Gastrocnemius medialis (tissue), 4 donors: ENCODE results near the gene PGK1. TPM values are rescaled to one million over a fixed set of nuclear protein-coding genes. Genes with fewer than 3 reads are reported as not detected.

Experiments
- ATAC-seq, 2 donors: fragments of 150-250 bp; one replicate each; pipeline ENCODE4 v1.9.1; 2016
- DNase-seq, 2 donors: peaks; one replicate each; pipeline ENCODE4 v3.0.0-alpha.2; 2019
- H3K27ac ChIP-seq, 4 donors: fragments of 200-600 bp; sonication (generic); 1 replicate in 1 of 4; 2 replicates in 3 of 4; pipeline ENCODE4 v1.5.1; 2016 to 2018; ENCODE audit warnings: mild to moderate bottlenecking in 2 of 4, moderate library complexity in 1 of 4
- H3K27me3 ChIP-seq, 3 donors: fragments of 200-600 bp; sonication (generic) in 2 of 3; 1 replicate in 1 of 3; 2 replicates in 2 of 3; pipeline versions ENCODE4 v1.5.1 to v1.6.0; 2016 to 2019; ENCODE audit warnings: mild to moderate bottlenecking in 1 of 3, moderate library complexity in 1 of 3
- H3K36me3 ChIP-seq, 2 donors: fragments of 200-600 bp; sonication (generic) in 1 of 2; one replicate each; pipeline ENCODE4 v1.5.1; 2017 to 2018
- H3K4me1 ChIP-seq, 2 donors: fragments of 200-600 bp; sonication (generic) in 1 of 2; one replicate each; pipeline ENCODE4 v1.5.1; 2016 to 2017; ENCODE audit warnings: mild to moderate bottlenecking in 2 of 2
- H3K4me3 ChIP-seq, 4 donors: fragments of 200-600 bp; sonication (generic) in 3 of 4; 1 replicate in 1 of 4; 2 replicates in 3 of 4; pipeline ENCODE4 v1.5.1; 2016 to 2019; ENCODE audit warnings: mild to moderate bottlenecking in 2 of 4
- H3K9me3 ChIP-seq, 3 donors: fragments of 200-600 bp; sonication (generic) in 2 of 3; 1 replicate in 1 of 3; 2 replicates in 2 of 3; pipeline ENCODE4 v1.5.1; 2016 to 2019
- POLR2A ChIP-seq, 2 donors: fragments of 450-650 bp; IDR thresholded peaks; one replicate each; pipeline ENCODE4 v1.6.1; 2017; ENCODE audit warnings: antibody characterized with exemption in 2 of 2, mild to moderate bottlenecking in 2 of 2, moderate library complexity in 2 of 2
- in situ Hi-C, 4 donors: fragments of 200-750 bp; cut with MboI; loops; one replicate each; pipeline versions ENCODE4 v1.15.0 to v1.8.0; 2017; ENCODE audit warnings: low sequenced_read_pairs in 4 of 4
- intact Hi-C: fragments of 100-400 bp; cut with DNase I; formaldehyde crosslinking; loops from one replicate; pipeline ENCODE4 v1.15.1; 2023; ENCODE audit warnings: low total_unique reads
- total RNA-seq, 4 donors: library from RNA; depleted of rRNA; stranded (reverse); fragments of >200 nt; gene quantifications; one replicate each; pipeline versions ENCODE4 v1.1.0 to v1.2.3, GENCODE V29; 2016
- TF ChIP-seq, protein P1 (sequence below), 5 experiments: fragments of 450-650 bp in 3 of 5; fragments of 200-600 bp in 2 of 5; sonication (generic) in 2 of 5; IDR thresholded peaks in 4 of 5; conservative IDR thresholded peaks in 1 of 5; 1 replicate in 4 of 5; 2 replicates in 1 of 5; pipeline ENCODE4 v1.5.1; 2016 to 2019; ENCODE audit warnings: antibody characterized with exemption in 5 of 5, mild to moderate bottlenecking in 3 of 5, moderate library complexity in 3 of 5

The PGK1 gene
- total RNA-seq, 4 donors from 2014 or later, result 220 to 392 (median 310) TPM

- ATAC-seq (no peak), DNase-seq (no peak)
- H3K4me3 ChIP-seq, result no peak overlapping the region
- H3K36me3 ChIP-seq, result peaks cover 0 to 5% of the 10 kb centered on the region in 2 donors
- TF ChIP-seq, protein P1, sequence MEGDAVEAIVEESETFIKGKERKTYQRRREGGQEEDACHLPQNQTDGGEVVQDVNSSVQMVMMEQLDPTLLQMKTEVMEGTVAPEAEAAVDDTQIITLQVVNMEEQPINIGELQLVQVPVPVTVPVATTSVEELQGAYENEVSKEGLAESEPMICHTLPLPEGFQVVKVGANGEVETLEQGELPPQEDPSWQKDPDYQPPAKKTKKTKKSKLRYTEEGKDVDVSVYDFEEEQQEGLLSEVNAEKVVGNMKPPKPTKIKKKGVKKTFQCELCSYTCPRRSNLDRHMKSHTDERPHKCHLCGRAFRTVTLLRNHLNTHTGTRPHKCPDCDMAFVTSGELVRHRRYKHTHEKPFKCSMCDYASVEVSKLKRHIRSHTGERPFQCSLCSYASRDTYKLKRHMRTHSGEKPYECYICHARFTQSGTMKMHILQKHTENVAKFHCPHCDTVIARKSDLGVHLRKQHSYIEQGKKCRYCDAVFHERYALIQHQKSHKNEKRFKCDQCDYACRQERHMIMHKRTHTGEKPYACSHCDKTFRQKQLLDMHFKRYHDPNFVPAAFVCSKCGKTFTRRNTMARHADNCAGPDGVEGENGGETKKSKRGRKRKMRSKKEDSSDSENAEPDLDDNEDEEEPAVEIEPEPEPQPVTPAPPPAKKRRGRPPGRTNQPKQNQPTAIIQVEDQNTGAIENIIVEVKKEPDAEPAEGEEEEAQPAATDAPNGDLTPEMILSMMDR (IDR thresholded peaks at IDR 0.05 in 4 of 5, conservative IDR thresholded peaks at IDR 0.05 in 1 of 5), result no peak
- TF ChIP-seq POLR2A (IDR thresholded peaks at IDR 0.05), result no peak
- peak overlapping the region; percentile 21 to 32 (median 28) for H3K27ac ChIP-seq
- intact Hi-C loops, result no loop called here
- H3K9me3 ChIP-seq, result no peaks in the 10 kb centered on the region
- no peaks in the 10 kb centered on the region for H3K27me3 ChIP-seq
- H3K4me1 ChIP-seq, result peaks cover 30 to 42% of the 10 kb centered on the region in 2 donors
- in situ Hi-C loops, result loop anchor here in 2 of 4 donors (25.0 kb wide), 1 partner anchor 199 kb away; the partner anchor contains the start of gene ATP7A (in 2 of the 2)
These were observed 7.3 kb downstream of the PGK1 start for GRCh38 chrX:78111140-78111931.

- no peak for TF ChIP-seq POLR2A (IDR thresholded peaks at IDR 0.05)
- TF ChIP-seq, protein P1 (IDR thresholded peaks at IDR 0.05 in 4 of 5, conservative IDR thresholded peaks at IDR 0.05 in 1 of 5), result no peak
- intact Hi-C loops (no loop called here), in situ Hi-C loops (loop anchor here in 2 of 4 donors (25.0 kb wide), 1 partner anchor 204 kb away; the partner anchor contains the start of gene ATP7A (in 2 of the 2))
These were observed 12.3 kb downstream of the PGK1 start for GRCh38 chrX:78116365-78116764.

DNA sequence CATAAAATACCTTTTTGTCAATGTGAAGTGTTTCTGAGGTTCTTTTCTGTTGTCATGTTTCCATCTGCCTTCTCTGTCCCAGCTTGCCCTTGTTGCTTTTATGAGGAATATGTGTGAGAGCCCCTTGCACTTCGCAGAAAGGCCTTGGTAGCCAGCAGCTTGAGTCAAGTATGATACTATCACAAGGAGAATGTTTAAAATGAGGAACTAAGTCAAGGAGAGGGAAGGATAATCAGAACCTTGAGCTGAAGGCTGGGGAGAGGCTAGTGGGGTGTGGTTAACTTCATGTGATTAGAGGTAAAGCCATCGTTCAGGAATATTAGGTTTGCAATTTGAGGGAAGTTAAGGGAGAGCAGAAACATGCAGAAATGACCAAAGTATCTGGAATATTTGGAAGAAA lies 12.7 kb downstream of the PGK1 start:
- Histone ChIP-seq H3K27me3 (no peaks in the 10 kb centered on the region), H3K27ac (no peak overlapping the region), H3K36me3 (peaks cover 0 to 42% of the 10 kb centered on the region in 2 donors), H3K4me3 (no peak overlapping the region), H3K4me1 (no peaks in the 10 kb centered on the region), H3K9me3 (no peaks in the 10 kb centered on the region)
- ATAC-seq (no peak), DNase-seq (no peak)
- TF ChIP-seq, protein P1 (IDR thresholded peaks at IDR 0.05 in 4 of 5, conservative IDR thresholded peaks at IDR 0.05 in 1 of 5), result no peak
- no peak for TF ChIP-seq POLR2A (IDR thresholded peaks at IDR 0.05)
- intact Hi-C loops, result no loop called here
- in situ Hi-C loops, result loop anchor here in 2 of 4 donors (25.0 kb wide), 1 partner anchor 204 kb away; the partner anchor contains the start of gene ATP7A (in 2 of the 2)

More at GRCh38 chrX:78116365-78116764, 12.3 kb downstream of the PGK1 start:
- ATAC-seq (no peak), DNase-seq (no peak)
- peaks cover 2 to 3% of the 10 kb centered on the region in 2 donors for H3K4me1 ChIP-seq
- H3K27me3 ChIP-seq, result no peaks in the 10 kb centered on the region
- no peak overlapping the region for H3K27ac ChIP-seq
- no peak overlapping the region for H3K4me3 ChIP-seq
- peaks cover 0 to 42% of the 10 kb centered on the region in 2 donors for H3K36me3 ChIP-seq
- no peaks in the 10 kb centered on the region for H3K9me3 ChIP-seq

DNA sequence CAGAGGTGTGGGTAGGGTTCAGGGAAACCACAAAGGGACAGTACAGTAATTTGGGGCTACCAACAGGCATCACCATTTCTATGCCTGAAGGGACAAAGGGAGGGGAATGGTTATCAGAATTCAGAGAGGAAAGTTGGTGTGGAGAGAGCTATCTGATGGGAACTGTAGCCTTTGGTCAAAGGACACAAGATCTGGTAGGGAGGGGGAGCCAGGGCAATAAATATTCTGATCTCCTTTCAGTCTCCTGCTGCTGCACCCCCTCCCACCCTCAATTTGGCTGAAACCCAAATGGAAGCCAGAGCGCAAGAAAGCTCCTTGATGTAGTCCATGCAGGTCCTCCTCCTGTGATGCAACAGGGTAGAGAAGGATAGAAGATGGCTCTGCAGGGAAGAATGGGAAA lies 14.6 kb downstream of the PGK1 start:
- TF ChIP-seq POLR2A (IDR thresholded peaks at IDR 0.05), result no peak
- TF ChIP-seq, protein P1 (IDR thresholded peaks at IDR 0.05 in 4 of 5, conservative IDR thresholded peaks at IDR 0.05 in 1 of 5), result no peak
- intact Hi-C loops, result no loop called here
- Histone ChIP-seq H3K27me3 (no peaks in the 10 kb centered on the region), H3K9me3 (no peaks in the 10 kb centered on the region), H3K4me3 (no peak overlapping the region), H3K27ac (no peak overlapping the region), H3K4me1 (peaks cover 0 to 2% of the 10 kb centered on the region in 2 donors), H3K36me3 (peaks cover 0 to 52% of the 10 kb centered on the region in 2 donors)
- ATAC-seq, result no peak
- DNase-seq, result no peak
- in situ Hi-C loops, result loop anchor here in 2 of 4 donors (25.0 kb wide), 1 partner anchor 206 kb away; the partner anchor contains the start of gene ATP7A (in 2 of the 2)
